H9 (cell line): ENCODE data around the gene GCH1. TPM values are rescaled to one million over a fixed set of nuclear protein-coding genes. Genes with fewer than 3 reads are reported as not detected.

ENCODE experiments used
- DNase-seq: peaks from one replicate; pipeline ENCODE4 v3.0.0-alpha.2; 2017
- H2AFZ ChIP-seq: one replicate; pipeline ENCODE4 v1.6.1; 2013; ENCODE audit warnings: mild to moderate bottlenecking, low read length, control low read depth, moderate library complexity
- H2AK5ac ChIP-seq: 2 replicates; pipeline ENCODE4 v1.6.1; 2013; ENCODE audit warnings: low read length, control low read depth, mixed read lengths; ENCODE audit not compliant: insufficient read length
- H2BK120ac ChIP-seq: one replicate; pipeline ENCODE4 v1.6.1; 2013; ENCODE audit warnings: low read depth, mild to moderate bottlenecking, low read length, control low read depth, inconsistent platforms; ENCODE audit not compliant: poor library complexity, severe bottlenecking
- H2BK12ac ChIP-seq: 2 replicates; pipeline ENCODE4 v1.6.1; 2013; ENCODE audit warnings: low read length, control low read depth, mixed read lengths, low read depth; ENCODE audit not compliant: insufficient read length
- H2BK15ac ChIP-seq: 2 replicates; pipeline ENCODE4 v1.6.1; 2013; ENCODE audit warnings: low read depth, low read length, control low read depth
- H2BK20ac ChIP-seq: one replicate; pipeline ENCODE4 v1.6.1; 2013; ENCODE audit warnings: low read depth, mild to moderate bottlenecking, low read length, control low read depth, inconsistent platforms; ENCODE audit not compliant: poor library complexity, severe bottlenecking
- H2BK5ac ChIP-seq: 2 replicates; pipeline ENCODE4 v1.6.1; 2013; ENCODE audit warnings: low read length, control low read depth, mixed read lengths; ENCODE audit not compliant: insufficient read length
- H3K14ac ChIP-seq: 2 replicates; pipeline ENCODE4 v1.6.1; 2013; ENCODE audit warnings: low read length, control low read depth; ENCODE audit not compliant: insufficient read depth
- H3K18ac ChIP-seq: 2 replicates; pipeline ENCODE4 v1.6.1; 2013; ENCODE audit warnings: low read depth, mild to moderate bottlenecking, mixed read lengths, low read length, control low read depth; ENCODE audit not compliant: insufficient read length
- H3K23ac ChIP-seq: 2 replicates; pipeline ENCODE4 v1.6.1; 2013; ENCODE audit warnings: low read length, control low read depth, mixed read lengths, low read depth; ENCODE audit not compliant: insufficient read length
- H3K23me2 ChIP-seq: 2 replicates; pipeline ENCODE4 v1.6.1; 2013; ENCODE audit warnings: low read depth, mild to moderate bottlenecking, mixed read lengths, low read length, control low read depth; ENCODE audit not compliant: insufficient read length, poor library complexity, severe bottlenecking
- H3K27ac ChIP-seq: 2 replicates; pipeline ENCODE4 v1.5.1; 2013; ENCODE audit warnings: low read length, control low read depth, mixed read lengths, low read depth; ENCODE audit not compliant: insufficient read length
- H3K27me3 ChIP-seq: 2 replicates; pipeline ENCODE4 v1.6.1; 2013; ENCODE audit warnings: low read length, control low read depth, inconsistent platforms; ENCODE audit not compliant: insufficient read depth
- H3K4ac ChIP-seq: 2 replicates; pipeline ENCODE4 v1.6.1; 2013; ENCODE audit warnings: low read depth, mild to moderate bottlenecking, control low read depth, inconsistent platforms, low read length, moderate library complexity
- H3K4me1 ChIP-seq: 2 replicates; pipeline ENCODE4 v1.6.1; 2013; ENCODE audit warnings: low read length, control low read depth, inconsistent platforms; ENCODE audit not compliant: insufficient read depth
- H3K4me2 ChIP-seq: 2 replicates; pipeline ENCODE4 v1.6.1; 2013; ENCODE audit warnings: low read length, control low read depth, mixed read lengths; ENCODE audit not compliant: insufficient read length, insufficient read depth
- H3K56ac ChIP-seq: 2 replicates; pipeline ENCODE4 v1.6.1; 2013; ENCODE audit warnings: low read depth, mild to moderate bottlenecking, mixed read lengths, low read length, control low read depth; ENCODE audit not compliant: insufficient read length
- H3K79me1 ChIP-seq: 2 replicates; pipeline ENCODE4 v1.6.1; 2013; ENCODE audit warnings: low read depth, mild to moderate bottlenecking, moderate library complexity, low read length, control low read depth, inconsistent platforms; ENCODE audit not compliant: insufficient read depth, poor library complexity, severe bottlenecking
- H3K79me2 ChIP-seq: 2 replicates; pipeline ENCODE4 v1.6.1; 2013; ENCODE audit warnings: low read length, control low read depth, inconsistent platforms; ENCODE audit not compliant: insufficient read depth
- H3K9ac ChIP-seq: 2 replicates; pipeline ENCODE4 v1.6.1; 2013; ENCODE audit warnings: low read length, control low read depth, mixed read lengths; ENCODE audit not compliant: insufficient read length; ENCODE audit errors: extremely low read depth
- H3K9me3 ChIP-seq: one replicate; pipeline ENCODE4 v1.6.1; 2013; ENCODE audit warnings: low read depth, low read length, inconsistent platforms; ENCODE audit not compliant: control insufficient read depth
- H3T11ph ChIP-seq: one replicate; pipeline ENCODE4 v1.6.1; 2013; ENCODE audit warnings: mild to moderate bottlenecking, low read length, control low read depth, inconsistent platforms
- H4K20me1 ChIP-seq: one replicate; pipeline ENCODE4 v1.6.1; 2013; ENCODE audit not compliant: control insufficient read depth, insufficient read length, insufficient read depth
- H4K5ac ChIP-seq: 2 replicates; pipeline ENCODE4 v1.6.1; 2013; ENCODE audit warnings: low read depth, mild to moderate bottlenecking, mixed read lengths, low read length, control low read depth; ENCODE audit not compliant: insufficient read length
- H4K8ac ChIP-seq: replicated peaks from 2 replicates; pipeline ENCODE4 v1.6.1; 2013; ENCODE audit warnings: low read length, control low read depth, mixed read lengths, low read depth; ENCODE audit not compliant: insufficient read length
- H4K91ac ChIP-seq: 2 replicates; pipeline ENCODE4 v1.6.1; 2013; ENCODE audit warnings: low read depth, mild to moderate bottlenecking, moderate library complexity, mixed read lengths, low read length, control low read depth; ENCODE audit not compliant: insufficient read length
- H3K27ac Mint-ChIP-seq, 3 experiments: 2 replicates in 2 of 3; 3 replicates in 1 of 3; pipeline ENCODE4 v1.8.0; 2020 to 2021; ENCODE audit warnings: mixed read lengths in 3 of 3, mild to moderate bottlenecking in 1 of 3, moderate library complexity in 1 of 3
- H3K27me3 Mint-ChIP-seq: 2 replicates; pipeline ENCODE4 v1.8.0; 2021; ENCODE audit warnings: low read depth, mild to moderate bottlenecking, moderate library complexity, mixed read lengths
- H3K36me3 Mint-ChIP-seq, 3 experiments: 2 replicates in 2 of 3; 3 replicates in 1 of 3; pipeline ENCODE4 v1.8.0; 2020 to 2021; ENCODE audit warnings: low read depth in 3 of 3, mixed read lengths in 3 of 3; ENCODE audit not compliant: insufficient read depth in 1 of 3
- H3K4me1 Mint-ChIP-seq, 2 experiments: 2 replicates each; pipeline ENCODE4 v1.8.0; 2020; ENCODE audit warnings: mixed read lengths in 2 of 2
- H3K4me3 Mint-ChIP-seq, 2 experiments: 2 replicates in 1 of 2; 3 replicates in 1 of 2; pipeline ENCODE4 v1.8.0; 2020 to 2021; ENCODE audit warnings: mild to moderate bottlenecking in 2 of 2, mixed read lengths in 2 of 2, moderate library complexity in 1 of 2
- H3K9me3 Mint-ChIP-seq, 2 experiments: 2 replicates in 1 of 2; 3 replicates in 1 of 2; pipeline ENCODE4 v1.8.0; 2020; ENCODE audit warnings: mild to moderate bottlenecking in 2 of 2, mixed read lengths in 2 of 2, moderate library complexity in 1 of 2
- CTCF ChIP-seq: fragments of 200-600 bp; sonication (generic); conservative IDR thresholded peaks from 3 replicates; pipeline ENCODE4 v1.8.0; 2021; ENCODE audit warnings: antibody characterized with exemption, mild to moderate bottlenecking
- WGBS: extraction: QIAGEN DNeasy Blood & Tissue Kit; methylation state at CpG from one replicate; pipeline ENCODE4 v1.1.7; 2013; ENCODE audit warnings: missing lambda C conversion rate, low lambda C conversion rate, mixed read lengths; ENCODE audit not compliant: insufficient read length; ENCODE audit errors: extremely low coverage; 5-methylcytosine and 5-hydroxymethylcytosine counted together
- total RNA-seq: library from RNA; stranded (reverse); gene quantifications from 2 replicates; pipeline ENCODE4 v1.2.1, GENCODE V29; 2021

GCH1 gene
- total RNA-seq, 1 experiment from 2014 or later, result 7.7 TPM

- Histone ChIP-seq H3K4me1 (peaks cover 2% of the 10 kb centered on the region; the same call in 1 of the 2 replicates), H3K79me1 (no peaks in the 10 kb centered on the region), H2AFZ (no peak overlapping the region), H3K23me2 (no peaks in the 10 kb centered on the region), H3K4me2 (no peak overlapping the region), H4K91ac (no peak overlapping the region), H3K9ac (no peak overlapping the region), H4K20me1 (no peaks in the 10 kb centered on the region), H2AK5ac (no peak overlapping the region), H2BK120ac (no peak overlapping the region), H3K23ac (no peak overlapping the region), H3K79me2 (no peaks in the 10 kb centered on the region), H3K27ac (no peak overlapping the region), H2BK5ac (no peak overlapping the region), H3K14ac (no peak overlapping the region), H2BK15ac (no peak overlapping the region), H3K27me3 (no peaks in the 10 kb centered on the region), H3T11ph (no peak overlapping the region), H3K4ac (no peak overlapping the region), H3K56ac (no peak overlapping the region), H3K18ac (no peak overlapping the region), H3K9me3 (no peaks in the 10 kb centered on the region), H4K5ac (no peak overlapping the region), H2BK20ac (no peak overlapping the region), H2BK12ac (no peak overlapping the region), H4K8ac (no peak overlapping the region)
- Mint-ChIP-seq H3K4me1 (peaks cover 22 to 23% of the 10 kb centered on the region in 2 experiments), H3K4me3 (no peak overlapping the region), H3K27me3 (peaks cover 30% of the 10 kb centered on the region), H3K27ac (no peak overlapping the region), H3K9me3 (0 out of 5 replicates have a peak, but pooled peaks cover 0 to 2% of the 10 kb centered on the region in 2 experiments), H3K36me3 (no peaks in the 10 kb centered on the region)
- WGBS, result no CpG with 5 or more reads among the region's 10 CpGs
- TF ChIP-seq CTCF, result no peak
- DNase-seq, result no peak
Measured at GRCh38 chr14:54806616-54807015, 96.0 kb downstream of the GCH1 start.
